ENCODE results near the gene GPR152.

The GPR152 gene

GRCh38 chr11:67452141-67452952, at the start of gene GPR152:
Gene GPR152, minus strand, starts transcription at chr11:67452729. Its CDS starts 5 bp downstream, at chr11:67452724.
- no peak for DNase-seq

- no peak for DNase-seq
These were observed 49.3 kb upstream of the GPR152 start for GRCh38 chr11:67501854-67502253.

GRCh38 chr11:67500831-67501715, 48.5 kb upstream of the GPR152 start:
- DNase-seq, result no peak

GRCh38 chr11:67500484-67500821, 47.9 kb upstream of the GPR152 start:
- DNase-seq, result no peak

- no peak for DNase-seq
These were observed 47.4 kb upstream of the GPR152 start for GRCh38 chr11:67499808-67500483.

- DNase-seq, result no peak
These were observed 46.0 kb upstream of the GPR152 start for GRCh38 chr11:67498544-67498972.

GRCh38 chr11:67497656-67498291, 45.2 kb upstream of the GPR152 start:
- DNase-seq, result no peak

GRCh38 chr11:67496113-67496512, 43.6 kb upstream of the GPR152 start:
- DNase-seq, result no peak

GRCh38 chr11:67495234-67496005, 42.9 kb upstream of the GPR152 start:
- DNase-seq, result no peak

GRCh38 chr11:67494371-67495233, 42.1 kb upstream of the GPR152 start:
- no peak for DNase-seq

- no peak for DNase-seq
These were observed 41.2 kb upstream of the GPR152 start for GRCh38 chr11:67493548-67494370.

- no peak for DNase-seq
These were observed 40.4 kb upstream of the GPR152 start for GRCh38 chr11:67492801-67493547.

GRCh38 chr11:67492069-67492727, 39.7 kb upstream of the GPR152 start:
- DNase-seq, result no peak

- DNase-seq, result no peak
These were observed 38.9 kb upstream of the GPR152 start for GRCh38 chr11:67491276-67492068.

- no peak for DNase-seq
These were observed 38.2 kb upstream of the GPR152 start for GRCh38 chr11:67490727-67491065.

GRCh38 chr11:67489885-67490726, 37.6 kb upstream of the GPR152 start:
- DNase-seq, result no peak
